Stomach (tissue), 4 donors: ENCODE data around the gene CALN1.

Experiments used
- CTCF ChIP-seq, 7 experiments: fragments of 450-650 bp in 4 of 7; fragments of 200-600 bp in 3 of 7; sonication (generic) in 3 of 7; IDR thresholded peaks; one replicate each; pipeline ENCODE4 v1.5.1; 2016 to 2019; ENCODE audit warnings: antibody characterized with exemption in 7 of 7, control low read depth in 2 of 7, mild to moderate bottlenecking in 1 of 7
- EP300 ChIP-seq: sonication (generic); formaldehyde crosslinking; IDR thresholded peaks from one replicate; pipeline ENCODE4 v1.6.1; 2017; ENCODE audit warnings: antibody characterized with exemption

- TF ChIP-seq CTCF (IDR thresholded peaks at IDR 0.05) (no peak), EP300 (no peak)
Measured at GRCh38 chr7:72283309-72283708, 128.8 kb downstream of the CALN1 start.
